ENCODE data around the gene IL1RAPL1.

The IL1RAPL1 gene

GRCh38 chrX:29992083-29992482 is 1404.8 kb downstream of the IL1RAPL1 start:
- TF ChIP-seq, protein P1, sequence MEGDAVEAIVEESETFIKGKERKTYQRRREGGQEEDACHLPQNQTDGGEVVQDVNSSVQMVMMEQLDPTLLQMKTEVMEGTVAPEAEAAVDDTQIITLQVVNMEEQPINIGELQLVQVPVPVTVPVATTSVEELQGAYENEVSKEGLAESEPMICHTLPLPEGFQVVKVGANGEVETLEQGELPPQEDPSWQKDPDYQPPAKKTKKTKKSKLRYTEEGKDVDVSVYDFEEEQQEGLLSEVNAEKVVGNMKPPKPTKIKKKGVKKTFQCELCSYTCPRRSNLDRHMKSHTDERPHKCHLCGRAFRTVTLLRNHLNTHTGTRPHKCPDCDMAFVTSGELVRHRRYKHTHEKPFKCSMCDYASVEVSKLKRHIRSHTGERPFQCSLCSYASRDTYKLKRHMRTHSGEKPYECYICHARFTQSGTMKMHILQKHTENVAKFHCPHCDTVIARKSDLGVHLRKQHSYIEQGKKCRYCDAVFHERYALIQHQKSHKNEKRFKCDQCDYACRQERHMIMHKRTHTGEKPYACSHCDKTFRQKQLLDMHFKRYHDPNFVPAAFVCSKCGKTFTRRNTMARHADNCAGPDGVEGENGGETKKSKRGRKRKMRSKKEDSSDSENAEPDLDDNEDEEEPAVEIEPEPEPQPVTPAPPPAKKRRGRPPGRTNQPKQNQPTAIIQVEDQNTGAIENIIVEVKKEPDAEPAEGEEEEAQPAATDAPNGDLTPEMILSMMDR (conservative IDR thresholded peaks at IDR 0.05), result no peak

DNA sequence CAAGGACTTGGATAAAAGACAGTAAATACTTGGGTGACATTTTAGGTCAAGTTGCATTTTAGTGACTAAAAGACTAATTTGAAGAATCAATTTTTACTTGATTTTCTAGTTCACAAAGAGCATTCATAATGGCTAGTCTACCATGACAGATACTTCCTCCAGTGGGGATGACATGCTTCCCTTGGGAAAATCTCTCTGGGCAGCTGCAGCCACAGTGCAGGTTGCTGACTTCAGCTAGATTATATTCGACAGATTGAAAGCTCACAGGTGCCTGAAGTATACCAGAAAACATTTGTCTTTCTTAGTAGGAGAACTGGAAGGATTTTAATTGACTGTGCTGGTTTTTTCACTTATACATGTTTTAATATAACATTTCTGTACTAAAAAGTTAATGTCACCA is 1418.6 kb downstream of the IL1RAPL1 start:
- TF ChIP-seq, protein P1 (conservative IDR thresholded peaks at IDR 0.05), result no peak
- no peak overlapping the region for H3K27ac ChIP-seq

More at GRCh38 chrX:29992083-29992482, 1404.8 kb downstream of the IL1RAPL1 start:
- H3K27ac ChIP-seq, result no peak overlapping the region

Measured in VCaP (cell line).